Adrenal gland (tissue), 12 donors: Measurements from ENCODE around the gene CPN2. TPM values are rescaled to one million over a fixed set of nuclear protein-coding genes. Genes with fewer than 3 reads are reported as not detected.
A peak's percentile ranks its signal among the peaks of the same experiment; 100 is the strongest.

ENCODE experiments used
- DNase-seq, 7 donors: peaks; one replicate each; pipeline ENCODE4 v3.0.0-alpha.2; 2019 to 2020
- H3K27ac ChIP-seq, 5 donors: fragments of 200-600 bp; sonication (generic) in 4 of 5; 1 replicate in 3 of 5; 2 replicates in 2 of 5; pipeline versions ENCODE4 v1.5.1 to v1.8.0; 2016 to 2020; ENCODE audit warnings: mild to moderate bottlenecking in 1 of 5
- H3K27me3 ChIP-seq: fragments of 200-600 bp; 2 replicates; pipeline ENCODE4 v1.8.0; 2021
- H3K36me3 ChIP-seq, 2 donors: fragments of 200-600 bp; replicated peaks in 1 of 2; 1 replicate in 1 of 2; 2 replicates in 1 of 2; pipeline versions ENCODE4 v1.5.1 to v1.8.0; 2018 to 2022
- H3K4me1 ChIP-seq, 2 donors: fragments of 200-600 bp; replicated peaks in 1 of 2; 1 replicate in 1 of 2; 2 replicates in 1 of 2; pipeline versions ENCODE4 v1.5.1 to v1.8.0; 2018 to 2021
- H3K4me3 ChIP-seq, 4 donors: fragments of 200-600 bp; sonication (generic) in 3 of 4; one replicate each; pipeline ENCODE4 v1.5.1; 2016 to 2018
- H3K9me3 ChIP-seq, 3 donors: fragments of 200-600 bp; sonication (generic) in 1 of 3; replicated peaks in 1 of 3; 1 replicate in 2 of 3; 2 replicates in 1 of 3; pipeline versions ENCODE4 v1.5.1 to v1.8.0; 2016 to 2021
- CTCF ChIP-seq, 6 experiments: fragments of 450-650 bp in 4 of 6; fragments of 200-600 bp in 2 of 6; sonication (generic) in 1 of 6; IDR thresholded peaks; 1 replicate in 5 of 6; 2 replicates in 1 of 6; pipeline versions ENCODE4 v1.5.1 to v1.8.0; 2016 to 2021; ENCODE audit warnings: antibody characterized with exemption in 6 of 6, mild to moderate bottlenecking in 2 of 6, moderate library complexity in 1 of 6
- POLR2A ChIP-seq, 2 donors: fragments of 450-650 bp; IDR thresholded peaks; one replicate each; pipeline ENCODE4 v1.6.1; 2017; ENCODE audit warnings: antibody characterized with exemption in 2 of 2, mild to moderate bottlenecking in 2 of 2, moderate library complexity in 1 of 2
- WGBS, 4 donors: extraction: QIAGEN DNeasy Blood & Tissue Kit in 2 of 4; methylation state at CpG; one replicate each; pipeline versions ENCODE4 v1.1.5 to v1.1.7; 2013 to 2017; 5-methylcytosine and 5-hydroxymethylcytosine counted together
- intact Hi-C, 2 donors: fragments of 100-400 bp; cut with DNase I; formaldehyde crosslinking; loops; one replicate each; pipeline versions ENCODE4 v1.14.1 to v1.15.0; 2022 to 2023
- polyA plus RNA-seq, 3 donors: library from polyadenylated mRNA; stranded (reverse); fragments of 200-250 nt in 2 of 3; fragments of 350-450 nt in 1 of 3; fragmentation: Illumina TruSeq in 1 of 3; extraction: RNeasy Lipid Tissue Mini Kit (QIAGEN cat#74804) in 1 of 3; gene quantifications; one replicate each; pipeline ENCODE4 v1.2.3, GENCODE V29; 2013 to 2014
- total RNA-seq, 9 donors: library from RNA; depleted of rRNA in 4 of 9; stranded (reverse); fragments of >200 nt in 4 of 9; fragments of 120-200 nt in 1 of 9; fragmentation: NEBNext Ultra II Directional in 1 of 9; extraction: Animal tissue kit (Norgen Biotek cat#: 25700) in 1 of 9; gene quantifications; one replicate each; pipeline versions ENCODE4 v1.1.0 to v1.2.4, GENCODE V29; 2013 to 2023
- donor health status: healthy with polysubstance abuse.
- donor health status: Bipolar disorder and iron deficiency.
- donor health status: DM: yes; HTN: yes; CAD: no.
- donor health status: DM: no; HTN: no; CAD: no.
- donor health status: DM: no; HTN: no; CAD: no.
- donor health status: DM: yes; HTN: yes; CAD: no.

CPN2 gene
- total and polyA plus RNA-seq, 12 donors = 0.32 to 14.3 (median 3.1) TPM

- no peak for DNase-seq
These were observed 36.6 kb downstream of the CPN2 start for GRCh38 chr3:194314388-194315068.

GRCh38 chr3:194313560-194314387, 37.4 kb downstream of the CPN2 start:
- intact Hi-C loops = loop anchor here (2.0 to 10.0 kb wide), 5 partner anchors 41 to 649 kb away; partner anchors contain the start of gene HES1 (in 1 of the 2)
- peaks cover 16 to 33% of the 10 kb centered on the region in 2 donors for H3K4me1 ChIP-seq
- 29 to 51% (median 41%) methylated on average over 11 to 15 of the region's 15 CpGs for WGBS, 4 donors
- no peak for TF ChIP-seq POLR2A (IDR thresholded peaks at IDR 0.05)
- peak in 2 of 6 experiments; percentile 26 for TF ChIP-seq CTCF (IDR thresholded peaks at IDR 0.05)
- DNase-seq = peak; percentile 51 to 77 (median 73)
- H3K27ac ChIP-seq = peak overlapping the region in 4 of 5 donors; percentile 47 to 93 (median 62)
- H3K4me3 ChIP-seq = no peak overlapping the region
- H3K36me3 ChIP-seq = no peaks in the 10 kb centered on the region
- no peaks in the 10 kb centered on the region for H3K9me3 ChIP-seq
- no peaks in the 10 kb centered on the region for H3K27me3 ChIP-seq

More at GRCh38 chr3:194314388-194315068, 36.6 kb downstream of the CPN2 start:
- WGBS, 4 donors = 84 to 94% (median 87%) methylated on average over 13 of the region's 13 CpGs
- Histone ChIP-seq H3K27ac (peak overlapping the region in 3 of 5 donors; percentile 41 to 93 (median 61)), H3K27me3 (no peaks in the 10 kb centered on the region), H3K9me3 (no peaks in the 10 kb centered on the region), H3K4me3 (no peak overlapping the region), H3K4me1 (peaks cover 10 to 26% of the 10 kb centered on the region in 2 donors), H3K36me3 (no peaks in the 10 kb centered on the region)
- intact Hi-C loops = loop anchor here (2.0 to 10.0 kb wide), 6 partner anchors 42 to 650 kb away; partner anchors contain the start of gene HES1 (in 1 of the 2)
- no peak for TF ChIP-seq CTCF (IDR thresholded peaks at IDR 0.05)

GRCh38 chr3:194312743-194313281, 38.3 kb downstream of the CPN2 start:
- H3K9me3 ChIP-seq = no peaks in the 10 kb centered on the region
- peak overlapping the region in 2 of 4 donors; percentile 15 to 42 for H3K4me3 ChIP-seq
- WGBS, 4 donors = 2 to 14% (median 7%) methylated on average over 13 to 16 of the region's 16 CpGs
- no peaks in the 10 kb centered on the region for H3K27me3 ChIP-seq
- peaks cover 26 to 38% of the 10 kb centered on the region in 2 donors for H3K4me1 ChIP-seq
- peak overlapping the region; percentile 23 to 93 (median 73) for H3K27ac ChIP-seq
- intact Hi-C loops = loop anchor here (5.0 to 10.0 kb wide), 3 partner anchors 41 to 648 kb away; partner anchors contain the start of gene HES1 (in 1 of the 2)
- TF ChIP-seq POLR2A (IDR thresholded peaks at IDR 0.05) = peak; percentile 61 to 85
- peak in 1 of 6 experiments; percentile 20 for TF ChIP-seq CTCF (IDR thresholded peaks at IDR 0.05)
- H3K36me3 ChIP-seq = no peaks in the 10 kb centered on the region
- DNase-seq = peak; percentile 73 to 95 (median 92)
